SK-N-SH (cell line): Measurements from ENCODE around the gene LPXN. TPM values are rescaled to one million over a fixed set of nuclear protein-coding genes. Genes with fewer than 3 reads are reported as not detected.

Experiments
- CTCF ChIA-PET: fragments of 300-600, 350-600 bp; formaldehyde crosslinking; extraction: SDS; loops from one replicate; lab custom pipeline; 2021; lab: Yijun Ruan, JAX
- POLR2A ChIA-PET: fragments of 350-600 bp; sonication (Branson Sonifier 250); formaldehyde crosslinking; extraction: SDS; loops from one replicate; lab custom pipeline; 2020; ENCODE audit warnings: antibody characterized with exemption, inconsistent platforms; lab: Yijun Ruan, JAX
- DNase-seq: peaks from one replicate; pipeline ENCODE4 v3.0.0; 2012
- H2AFZ ChIP-seq: fragments of 200-600 bp; sonication (generic); 2 replicates; pipeline ENCODE4 v1.8.1; 2016; ENCODE audit warnings: antibody characterized with exemption, mild to moderate bottlenecking, low read depth
- H3F3A ChIP-seq: fragments of 200-600 bp; sonication (generic); replicated peaks from 2 replicates; pipeline ENCODE3; 2016; ENCODE audit warnings: antibody characterized with exemption, mild to moderate bottlenecking; ENCODE audit not compliant: insufficient read depth
- H3K27ac ChIP-seq, 2 experiments: fragments of 200-500 bp in 1 of 2; fragments of 200-600 bp in 1 of 2; sonication (Bioruptor generic) in 1 of 2; sonication (generic), shearing (Covaris generic) in 1 of 2; 2 replicates each; pipeline versions ENCODE4 v1.5.1 to v1.6.1; 2014 to 2016; ENCODE audit warnings: low read depth in 2 of 2, inconsistent platforms in 1 of 2, low read length in 1 of 2, mild to moderate bottlenecking in 1 of 2, mixed read lengths in 1 of 2
- H3K27me3 ChIP-seq: fragments of 200-600 bp; sonication (generic), shearing (Covaris generic); 2 replicates; pipeline ENCODE4 v1.6.1; 2016; ENCODE audit warnings: mixed run types; ENCODE audit not compliant: insufficient read depth
- H3K36me3 ChIP-seq, 2 experiments: fragments of 200-500 bp in 1 of 2; fragments of 200-600 bp in 1 of 2; sonication (Bioruptor generic) in 1 of 2; sonication (generic) in 1 of 2; replicated peaks in 1 of 2; 2 replicates each; pipeline versions ENCODE3 to v1.5.1; 2014 to 2016; ENCODE audit warnings: low read length in 1 of 2, mild to moderate bottlenecking in 1 of 2; ENCODE audit not compliant: insufficient read depth in 2 of 2, control insufficient read depth in 1 of 2
- H3K4me1 ChIP-seq, 2 experiments: fragments of 200-500 bp in 1 of 2; fragments of 200-600 bp in 1 of 2; sonication (Bioruptor generic) in 1 of 2; sonication (generic), shearing (Covaris generic) in 1 of 2; 2 replicates each; pipeline versions ENCODE4 v1.5.1 to v1.6.1; 2014 to 2016; ENCODE audit warnings: low read depth in 1 of 2, low read length in 1 of 2, mixed run types in 1 of 2; ENCODE audit not compliant: insufficient read depth in 2 of 2, control insufficient read depth in 1 of 2
- H3K4me2 ChIP-seq: fragments of 200-600 bp; sonication (generic), shearing (Covaris generic); 2 replicates; pipeline ENCODE4 v1.6.1; 2017; ENCODE audit warnings: mixed run types
- H3K4me3 ChIP-seq, 2 experiments: fragments of 200-500 bp in 1 of 2; fragments of 200-600 bp in 1 of 2; sonication (Bioruptor generic) in 1 of 2; sonication (generic), shearing (Covaris generic) in 1 of 2; 2 replicates each; pipeline versions ENCODE4 v1.5.1 to v1.8.1; 2014 to 2016; ENCODE audit warnings: low read depth in 2 of 2, inconsistent platforms in 1 of 2, low read length in 1 of 2, mild to moderate bottlenecking in 1 of 2, mixed read lengths in 1 of 2, moderate library complexity in 1 of 2
- H3K79me2 ChIP-seq: fragments of 200-600 bp; sonication (generic); 2 replicates; pipeline ENCODE4 v1.8.1; 2017; ENCODE audit warnings: mild to moderate bottlenecking; ENCODE audit not compliant: insufficient read depth
- H3K9ac ChIP-seq: fragments of 200-600 bp; sonication (generic); 2 replicates; pipeline ENCODE4 v1.6.1; 2017; ENCODE audit warnings: mixed run types
- H3K9me2 ChIP-seq: fragments of 200-600 bp; sonication (generic); 2 replicates; pipeline ENCODE4 v1.6.1; 2017; ENCODE audit warnings: mixed run types
- H3K9me3 ChIP-seq: fragments of 200-600 bp; sonication (generic); 2 replicates; pipeline ENCODE4 v1.6.1; 2017; ENCODE audit warnings: mixed run types, mild to moderate bottlenecking, moderate library complexity
- H4K20me1 ChIP-seq: fragments of 200-600 bp; sonication (generic); 2 replicates; pipeline ENCODE4 v1.6.1; 2017; ENCODE audit warnings: mild to moderate bottlenecking, mixed run types; ENCODE audit not compliant: insufficient read depth
- CHD2 ChIP-seq: fragments of 150-350 bp; IDR thresholded peaks from 2 replicates; pipeline ENCODE4 v1.6.1; 2018; ENCODE audit warnings: low read length; ENCODE audit not compliant: partially characterized antibody
- CTCF ChIP-seq: fragments of 200-600 bp; sonication (generic); IDR thresholded peaks from 2 replicates; pipeline ENCODE4 v1.6.1; 2017; ENCODE audit warnings: antibody characterized with exemption, mild to moderate bottlenecking, moderate library complexity
- EP300 ChIP-seq, 2 experiments: IDR thresholded peaks; 2 replicates each; pipeline versions ENCODE4 v1.4.0 to v1.6.1; 2012; ENCODE audit warnings: borderline replicate concordance in 1 of 2, low read depth in 1 of 2, low read length in 1 of 2
- EZH2phosphoT487 ChIP-seq: fragments of 200-600 bp; sonication (generic); IDR thresholded peaks from 2 replicates; pipeline ENCODE4 v1.6.1; 2017; ENCODE audit warnings: low read depth, mixed run types, mild to moderate bottlenecking, antibody characterized with exemption, moderate library complexity, borderline replicate concordance
- FOSL2 ChIP-seq: IDR thresholded peaks from 2 replicates; pipeline ENCODE4 v1.4.0; 2012; ENCODE audit warnings: low read depth, mild to moderate bottlenecking, moderate library complexity, borderline replicate concordance
- GATA2 ChIP-seq: sonication (generic); formaldehyde crosslinking; IDR thresholded peaks from 2 replicates; pipeline ENCODE4 v1.5.0; 2020; ENCODE audit warnings: mild to moderate bottlenecking, missing genetic modification reagents
- MAX ChIP-seq: IDR thresholded peaks from 2 replicates; pipeline ENCODE4 v1.4.0; 2012; ENCODE audit warnings: low read depth
- MXI1 ChIP-seq: IDR thresholded peaks from 2 replicates; pipeline ENCODE4 v1.6.1; 2012; ENCODE audit warnings: mild to moderate bottlenecking, low read depth, low read length, improper control_type of control experiment
- NRF1 ChIP-seq: IDR thresholded peaks from 2 replicates; pipeline ENCODE4 v1.6.1; 2012; ENCODE audit warnings: low read depth, mild to moderate bottlenecking, low read length
- POLR2AphosphoS5 ChIP-seq: IDR thresholded peaks from 2 replicates; pipeline ENCODE4 v1.6.1; 2012; ENCODE audit warnings: low read depth, low read length
- RAD21 ChIP-seq: IDR thresholded peaks from 2 replicates; pipeline ENCODE4 v1.6.1; 2012; ENCODE audit warnings: mild to moderate bottlenecking, low read length
- RFX5 ChIP-seq: IDR thresholded peaks from 2 replicates; pipeline ENCODE4 v1.6.1; 2012; ENCODE audit warnings: mild to moderate bottlenecking, improper control_type of control experiment, low read length
- RXRA ChIP-seq: IDR thresholded peaks from 2 replicates; pipeline ENCODE4 v1.4.0; 2012; ENCODE audit warnings: low read depth, mild to moderate bottlenecking, borderline replicate concordance
- SIN3A ChIP-seq: IDR thresholded peaks from 2 replicates; pipeline ENCODE4 v1.6.1; 2012; ENCODE audit warnings: low read depth, mild to moderate bottlenecking, low read length, moderate library complexity, borderline replicate concordance
- SMC3 ChIP-seq: IDR thresholded peaks from 2 replicates; pipeline ENCODE4 v1.6.1; 2012; ENCODE audit warnings: low read depth, low read length, improper control_type of control experiment
- TAF1 ChIP-seq: IDR thresholded peaks from 2 replicates; pipeline ENCODE4 v1.6.1; 2012; ENCODE audit warnings: low read depth, mild to moderate bottlenecking, low read length, moderate library complexity, borderline replicate concordance
- TEAD4 ChIP-seq: IDR thresholded peaks from 2 replicates; pipeline ENCODE4 v1.4.0; 2012; ENCODE audit warnings: mild to moderate bottlenecking, borderline replicate concordance; ENCODE audit not compliant: insufficient read depth
- USF1 ChIP-seq: IDR thresholded peaks from 2 replicates; pipeline ENCODE4 v1.4.0; 2012; ENCODE audit warnings: low read depth, borderline replicate concordance
- WGBS: methylation state at CpG from one replicate; pipeline ENCODE4 v1.1.6; 2017; ENCODE audit warnings: low lambda C conversion rate; 5-methylcytosine and 5-hydroxymethylcytosine counted together
- polyA plus RNA-seq, 3 experiments: library from polyadenylated mRNA; depleted of rRNA; stranded (reverse); fragments of >200 nt; gene quantifications; 2 replicates each; pipeline ENCODE4 v1.2.3, GENCODE V29; 2012
- TF ChIP-seq, protein P1 (sequence below): IDR thresholded peaks from 2 replicates; pipeline ENCODE4 v1.4.0; 2012; ENCODE audit warnings: low read depth, borderline replicate concordance
- TF ChIP-seq, protein P2 (sequence below): fragments of 150-350 bp; IDR thresholded peaks from 2 replicates; pipeline ENCODE4 v1.6.1; 2016; ENCODE audit warnings: mild to moderate bottlenecking, low read depth, low read length

LPXN gene
- polyA plus RNA-seq, 1 of the 3 experiments (the other 2 are of a cell fraction), result 4.4 TPM

DNA sequence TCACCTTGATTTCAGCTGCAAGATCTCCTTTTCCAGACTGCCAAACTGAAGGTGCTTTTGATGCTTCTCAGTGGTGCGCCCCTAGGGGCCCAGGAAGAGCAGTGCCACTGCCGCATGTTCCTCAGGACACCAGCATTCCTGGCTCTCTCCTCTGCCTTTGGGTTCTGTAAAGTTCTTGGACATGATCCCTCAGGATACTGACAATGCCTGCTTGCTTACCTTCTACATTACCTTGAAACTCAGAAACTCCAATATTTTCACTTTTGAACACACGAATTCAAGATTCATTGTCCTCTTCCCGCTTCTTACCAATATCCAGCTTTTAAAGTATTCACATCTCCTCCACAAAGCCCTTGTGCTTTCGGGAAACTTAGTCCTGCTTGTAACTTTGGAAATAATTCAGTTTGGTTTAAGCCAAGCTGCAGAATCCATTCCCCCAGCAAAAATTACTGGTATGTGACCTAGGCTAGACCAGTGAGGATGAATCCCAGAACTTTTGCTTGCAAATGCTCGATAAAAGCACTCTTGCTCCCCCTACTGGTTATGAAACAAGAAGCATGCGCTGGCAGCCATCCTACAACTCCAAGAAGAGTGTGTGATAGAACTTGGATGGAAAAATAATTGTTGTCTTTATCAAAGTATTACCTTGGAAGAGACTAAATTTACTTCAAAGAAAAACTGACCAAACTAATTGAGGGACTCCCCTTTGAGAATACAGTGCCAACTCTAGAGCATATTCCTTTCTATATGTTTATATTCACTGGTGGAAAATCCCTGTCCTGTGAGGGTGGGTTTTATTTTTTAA, 51.2 kb downstream of the LPXN start:
- ChIA-PET CTCF (interaction anchor here (0.7 to 2.4 kb wide), 28 partner anchors 8 to 1097 kb away, joined by 3 to 27 read pairs (median 4); no protein-coding TSS in a partner anchor), POLR2A (no interaction called here)
- Histone ChIP-seq H3F3A (peaks cover 9% of the 10 kb centered on the region), H3K36me3 (peaks cover 0 to 2% of the 10 kb centered on the region in 2 experiments), H3K27me3 (no peaks in the 10 kb centered on the region; the same call in 1 of the 2 replicates), H4K20me1 (no peaks in the 10 kb centered on the region), H3K9me2 (no peaks in the 10 kb centered on the region), H3K9me3 (no peaks in the 10 kb centered on the region), H3K9ac (no peak overlapping the region), H3K4me3 (peak overlapping the region in 1 of 2 experiments; percentile 13; a peak in 1 of 4 replicates), H3K4me2 (no peak overlapping the region), H3K27ac (no peak overlapping the region), H3K4me1 (no peaks in the 10 kb centered on the region), H3K79me2 (no peaks in the 10 kb centered on the region), H2AFZ (0 out of 2 replicates have a peak overlapping the region, but pooled peaks have one; percentile 44)
- DNase-seq, result peak; percentile 61
- TF ChIP-seq SIN3A (no peak), TEAD4 (no peak), FOSL2 (no peak), EP300 (IDR thresholded peaks at IDR 0.05; ENCODE audit: borderline replicate concordance in 1 of 2, low read depth in 1 of 2, low read length in 1 of 2) (no peak), POLR2AphosphoS5 (no peak), MXI1 (no peak), RAD21 (peak; percentile 66), EZH2phosphoT487 (no peak), CHD2 (no peak), TAF1 (no peak), MAX (peak; percentile 30; the same call in 1 of the 2 replicates), CTCF (peak; percentile 79), USF1 (no peak), SMC3 (peak; percentile 31; the same call in 1 of the 2 replicates), NRF1 (no peak), RXRA (no peak), GATA2 (CRISPR knock-in tag) (no peak), RFX5 (no peak)
- TF ChIP-seq, protein P1, sequence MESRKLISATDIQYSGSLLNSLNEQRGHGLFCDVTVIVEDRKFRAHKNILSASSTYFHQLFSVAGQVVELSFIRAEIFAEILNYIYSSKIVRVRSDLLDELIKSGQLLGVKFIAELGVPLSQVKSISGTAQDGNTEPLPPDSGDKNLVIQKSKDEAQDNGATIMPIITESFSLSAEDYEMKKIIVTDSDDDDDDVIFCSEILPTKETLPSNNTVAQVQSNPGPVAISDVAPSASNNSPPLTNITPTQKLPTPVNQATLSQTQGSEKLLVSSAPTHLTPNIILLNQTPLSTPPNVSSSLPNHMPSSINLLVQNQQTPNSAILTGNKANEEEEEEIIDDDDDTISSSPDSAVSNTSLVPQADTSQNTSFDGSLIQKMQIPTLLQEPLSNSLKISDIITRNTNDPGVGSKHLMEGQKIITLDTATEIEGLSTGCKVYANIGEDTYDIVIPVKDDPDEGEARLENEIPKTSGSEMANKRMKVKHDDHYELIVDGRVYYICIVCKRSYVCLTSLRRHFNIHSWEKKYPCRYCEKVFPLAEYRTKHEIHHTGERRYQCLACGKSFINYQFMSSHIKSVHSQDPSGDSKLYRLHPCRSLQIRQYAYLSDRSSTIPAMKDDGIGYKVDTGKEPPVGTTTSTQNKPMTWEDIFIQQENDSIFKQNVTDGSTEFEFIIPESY, result no peak
- TF ChIP-seq, protein P2, sequence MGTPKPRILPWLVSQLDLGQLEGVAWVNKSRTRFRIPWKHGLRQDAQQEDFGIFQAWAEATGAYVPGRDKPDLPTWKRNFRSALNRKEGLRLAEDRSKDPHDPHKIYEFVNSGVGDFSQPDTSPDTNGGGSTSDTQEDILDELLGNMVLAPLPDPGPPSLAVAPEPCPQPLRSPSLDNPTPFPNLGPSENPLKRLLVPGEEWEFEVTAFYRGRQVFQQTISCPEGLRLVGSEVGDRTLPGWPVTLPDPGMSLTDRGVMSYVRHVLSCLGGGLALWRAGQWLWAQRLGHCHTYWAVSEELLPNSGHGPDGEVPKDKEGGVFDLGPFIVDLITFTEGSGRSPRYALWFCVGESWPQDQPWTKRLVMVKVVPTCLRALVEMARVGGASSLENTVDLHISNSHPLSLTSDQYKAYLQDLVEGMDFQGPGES, result no peak
- 39% methylated on average over 7 of the region's 7 CpGs for WGBS
